GM18951 (cell line): Measurements from ENCODE around the gene TBC1D1.

Source experiments
- POLR2A ChIP-seq: IDR thresholded peaks from 4 replicates; pipeline ENCODE4 v1.6.1; 2011; ENCODE audit warnings: mild to moderate bottlenecking; ENCODE audit not compliant: insufficient read length, insufficient read depth; ENCODE audit errors: extremely low read depth
- in situ Hi-C: fragments of 300-500 bp; cut with MboI; formaldehyde crosslinking; loops from one replicate; pipeline ENCODE4 v1.12.0; 2022; ENCODE audit warnings: low sequenced_read_pairs, mixed read lengths, inconsistent platforms; ENCODE audit not compliant: unreplicated experiment

Gene TBC1D1

GRCh38 chr4:38137080-38137479 lies 246.2 kb downstream of the TBC1D1 start:
- in situ Hi-C loops = no loop called here
- no peak for TF ChIP-seq POLR2A

- in situ Hi-C loops = no loop called here
These were observed 247.5 kb downstream of the TBC1D1 start for GRCh38 chr4:38138363-38138762.

GRCh38 chr4:38139187-38139586 lies 248.3 kb downstream of the TBC1D1 start:
- in situ Hi-C loops = no loop called here
- no peak for TF ChIP-seq POLR2A

More at GRCh38 chr4:38138363-38138762, 247.5 kb downstream of the TBC1D1 start:
- TF ChIP-seq POLR2A = no peak

GRCh38 chr4:38140643-38141203 lies 249.8 kb downstream of the TBC1D1 start:
- no peak for TF ChIP-seq POLR2A
- in situ Hi-C loops = no loop called here

- in situ Hi-C loops = no loop called here
- no peak for TF ChIP-seq POLR2A
These were observed 251.1 kb downstream of the TBC1D1 start for GRCh38 chr4:38141808-38142500.

GRCh38 chr4:38144031-38144430 lies 253.1 kb downstream of the TBC1D1 start:
- no peak for TF ChIP-seq POLR2A
- in situ Hi-C loops = no loop called here

GRCh38 chr4:38145033-38145678 lies 254.3 kb downstream of the TBC1D1 start:
- in situ Hi-C loops = no loop called here
- no peak for TF ChIP-seq POLR2A

- in situ Hi-C loops = no loop called here
- TF ChIP-seq POLR2A = no peak
These were observed 254.9 kb downstream of the TBC1D1 start for GRCh38 chr4:38145741-38146140.

GRCh38 chr4:38146383-38146782 lies 255.5 kb downstream of the TBC1D1 start:
- TF ChIP-seq POLR2A = no peak
- in situ Hi-C loops = no loop called here

GRCh38 chr4:38149472-38149996 lies 258.6 kb downstream of the TBC1D1 start:
- in situ Hi-C loops = no loop called here
- no peak for TF ChIP-seq POLR2A

GRCh38 chr4:38149997-38150671 lies 259.2 kb downstream of the TBC1D1 start:
- no peak for TF ChIP-seq POLR2A
- in situ Hi-C loops = no loop called here

GRCh38 chr4:38150766-38151165 lies 259.9 kb downstream of the TBC1D1 start:
- in situ Hi-C loops = no loop called here
- no peak for TF ChIP-seq POLR2A

- in situ Hi-C loops = no loop called here
- no peak for TF ChIP-seq POLR2A
These were observed 261.0 kb downstream of the TBC1D1 start for GRCh38 chr4:38151873-38152272.
